Neural cell (in vitro differentiated cells): ENCODE measurements around the gene DMXL2.

Source experiments
- CTCF ChIP-seq: fragments of 450-650 bp; IDR thresholded peaks from 2 replicates; pipeline ENCODE4 v1.5.1; 2014; ENCODE audit warnings: antibody characterized with exemption, mild to moderate bottlenecking, moderate library complexity; ENCODE audit not compliant: poor library complexity, severe bottlenecking
- EP300 ChIP-seq: fragments of 450-650 bp; conservative IDR thresholded peaks from 2 replicates; pipeline ENCODE4 v1.6.1; 2014; ENCODE audit warnings: antibody characterized with exemption, mild to moderate bottlenecking, moderate library complexity; ENCODE audit not compliant: poor library complexity, severe bottlenecking
- TAF1 ChIP-seq: IDR thresholded peaks from 2 replicates; pipeline ENCODE4 v1.6.1; 2012; ENCODE audit warnings: low read depth

GRCh38 chr15:51447855-51448621 lies 174.5 kb downstream of the DMXL2 start:
- TF ChIP-seq CTCF (no peak), TAF1 (no peak), EP300 (no peak)
